Left renal cortex interstitium (tissue), 4 donors: Measurements from ENCODE around the gene SDK1. TPM values are rescaled to one million over a fixed set of nuclear protein-coding genes. Genes with fewer than 3 reads are reported as not detected.

ENCODE experiments used
- DNase-seq, 4 donors: peaks; one replicate each; pipeline ENCODE4 v3.0.0-alpha.2; 2013; ENCODE audit warnings: low read depth in 4 of 4, low spot score in 2 of 4, missing footprints in 1 of 4
- polyA plus RNA-seq, 4 donors: library from polyadenylated mRNA; unstranded; fragments of 120-200 nt; gene quantifications; one replicate each; pipeline ENCODE4 v1.2.1, GENCODE V29; 2013; ENCODE audit not compliant: insufficient read length in 4 of 4

SDK1 gene
- polyA plus RNA-seq, 4 donors: 5.1 to 10.2 (median 6.9) TPM

DNA sequence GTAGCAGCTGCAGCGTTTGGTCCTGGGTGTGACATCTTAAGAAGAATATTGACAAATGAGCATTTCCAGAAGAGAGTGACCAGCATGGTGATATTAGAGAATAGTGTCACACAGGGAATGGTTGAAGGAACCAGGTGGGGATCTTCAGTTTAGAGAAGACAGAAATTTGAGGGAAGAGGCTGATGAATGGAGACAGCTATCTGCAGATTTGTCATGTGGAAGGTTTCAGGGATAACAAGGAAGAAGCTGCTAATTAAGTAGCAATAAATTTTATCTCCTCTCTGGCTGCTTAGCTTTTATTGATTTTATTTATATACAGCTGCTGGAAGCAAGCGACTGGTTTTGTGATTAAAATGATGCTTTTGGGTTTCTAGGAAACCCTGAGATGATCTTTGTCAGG, 26.0 kb downstream of the SDK1 start:
- DNase-seq: no peak

DNA sequence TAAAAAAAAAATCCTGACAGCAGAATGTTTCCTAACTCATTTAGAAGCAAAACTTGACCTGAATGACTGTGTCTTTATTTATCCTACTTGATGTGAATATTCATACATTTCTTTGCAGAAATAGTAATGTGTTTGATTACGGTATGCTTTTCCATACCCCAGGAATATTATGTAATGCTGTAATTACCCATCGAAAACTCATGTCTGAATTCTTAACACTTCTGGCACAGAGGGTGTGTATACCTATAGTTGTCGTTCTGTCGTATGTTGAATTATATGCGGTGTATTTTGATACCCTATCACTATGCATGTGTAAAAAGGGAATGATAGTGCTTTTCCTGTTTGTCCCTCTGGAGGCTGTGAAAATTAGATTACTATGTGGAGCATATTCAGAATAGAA, 26.6 kb downstream of the SDK1 start:
- no peak for DNase-seq

DNA sequence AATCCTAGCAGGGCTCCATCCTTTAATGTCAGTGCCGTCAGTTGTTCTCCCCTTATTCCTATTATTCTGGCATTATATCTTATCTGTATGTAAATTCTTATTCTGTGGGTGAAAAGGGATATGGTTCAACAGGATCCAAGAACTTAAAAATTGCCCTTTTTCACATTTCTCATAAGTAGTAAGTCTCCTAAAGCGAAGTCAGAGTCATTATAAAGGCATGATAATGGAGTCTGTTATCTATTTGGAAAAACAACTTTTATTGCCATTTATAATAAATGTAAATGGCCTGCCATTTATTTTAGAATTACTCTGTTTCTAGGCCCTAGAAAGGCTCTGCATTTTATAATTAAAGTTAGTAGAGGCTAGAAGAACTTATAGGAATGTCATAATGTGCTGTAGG, 31.3 kb downstream of the SDK1 start:
- DNase-seq: no peak

DNA sequence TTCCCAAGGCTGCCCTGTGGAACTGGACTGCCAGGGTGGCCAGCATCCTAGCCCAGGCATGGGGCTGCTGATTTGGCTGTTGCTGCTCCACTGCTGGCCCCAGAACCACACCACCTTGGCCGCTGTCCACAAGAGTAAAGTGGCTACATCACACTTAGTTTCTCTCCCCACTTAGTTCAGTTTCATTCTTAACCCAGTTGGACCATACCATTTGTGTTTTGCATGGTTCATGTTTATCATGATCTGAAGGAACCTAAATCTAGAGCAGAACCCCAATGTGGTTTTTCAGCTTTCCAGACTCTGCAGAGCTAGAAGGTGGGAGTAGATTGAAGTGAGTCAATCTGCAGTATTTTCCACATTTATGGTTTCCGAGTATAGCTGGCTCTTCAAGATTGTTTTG, 32.8 kb downstream of the SDK1 start:
- DNase-seq: no peak

DNA sequence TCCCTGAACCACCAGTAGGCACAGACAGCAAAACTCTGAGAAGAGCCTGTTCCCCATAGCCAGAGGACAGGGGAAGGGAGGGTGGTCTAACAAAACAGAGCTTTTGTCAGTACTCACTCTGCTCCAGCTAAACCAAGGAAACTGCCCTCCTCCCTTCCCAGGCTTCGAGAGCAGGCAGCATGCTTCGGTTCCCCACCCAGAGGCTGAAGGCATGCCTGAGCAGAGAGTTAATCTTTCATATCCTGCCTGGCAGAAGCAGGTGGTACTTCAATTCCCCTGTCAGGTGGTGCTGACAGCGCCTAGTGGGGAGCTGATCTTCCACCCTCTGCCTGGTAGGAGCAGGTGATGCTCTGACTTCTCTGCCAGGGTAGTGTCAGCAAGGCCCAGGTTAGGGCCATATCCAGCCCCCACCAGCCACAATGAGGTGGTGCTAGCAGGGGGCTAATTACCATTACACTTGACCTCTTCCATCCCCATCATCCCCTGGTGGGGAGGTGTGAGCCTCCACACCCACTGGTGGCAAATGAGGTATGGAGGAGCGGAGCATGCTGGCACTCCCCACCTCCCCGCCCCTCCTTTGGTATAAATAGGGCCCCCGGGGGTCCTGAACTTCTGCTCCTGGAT, 35.1 kb downstream of the SDK1 start:
- no peak for DNase-seq

DNA sequence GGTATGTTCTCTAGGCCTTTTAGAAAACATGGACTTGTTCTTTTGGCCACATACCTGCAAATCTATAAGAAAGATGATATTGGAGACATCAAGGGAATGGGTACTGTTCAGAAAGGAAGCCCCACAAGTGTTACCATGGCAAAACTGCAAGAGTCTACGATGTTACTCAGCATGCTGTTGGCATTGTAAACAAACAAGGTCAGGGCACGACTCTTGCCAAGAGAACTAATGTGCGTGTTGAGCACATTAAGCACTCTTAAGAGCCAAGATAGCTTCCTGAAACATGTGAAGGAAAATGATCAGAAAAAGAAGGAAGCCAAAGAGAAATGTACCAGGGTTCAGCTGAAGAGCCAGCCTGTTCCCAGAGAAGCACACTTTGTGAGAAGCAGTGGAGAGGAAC, 37.1 kb downstream of the SDK1 start:
- DNase-seq: no peak

DNA sequence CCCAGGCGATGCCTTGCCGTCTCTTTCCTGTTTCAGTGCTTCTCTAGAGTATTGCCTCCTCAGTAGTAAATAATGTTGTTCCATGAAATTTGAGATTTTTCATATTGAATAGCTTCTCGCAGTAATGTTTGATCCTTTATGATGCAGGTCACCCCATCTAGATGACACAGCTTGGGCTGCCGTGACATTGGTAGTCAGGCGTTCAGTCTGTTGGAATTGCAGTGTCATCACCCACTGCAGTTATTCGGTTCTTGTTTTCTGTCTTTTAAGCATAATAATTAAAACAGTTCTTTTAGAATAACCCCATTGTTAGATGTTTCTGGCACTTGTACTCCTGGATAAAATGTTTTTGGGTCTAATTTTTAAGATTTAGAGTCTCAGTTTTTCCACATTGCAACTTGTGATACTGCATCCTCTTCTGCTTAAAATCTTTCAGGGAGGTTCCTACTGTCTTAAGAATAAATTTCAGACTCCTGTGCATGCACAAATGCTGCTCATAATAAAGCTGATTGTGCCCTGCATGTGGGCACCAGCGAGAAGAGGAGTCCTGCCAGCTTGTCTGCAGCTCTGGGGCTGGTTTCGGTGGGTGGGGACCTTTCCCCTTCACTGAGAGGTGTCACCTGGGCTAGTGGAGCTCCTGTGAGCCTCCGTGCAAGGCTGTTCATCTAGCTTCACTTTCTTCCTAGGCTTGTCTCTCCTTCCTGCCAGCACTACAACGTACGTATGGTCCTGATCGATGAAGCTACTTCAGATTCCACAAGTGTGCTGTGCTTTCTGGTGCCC, 44.8 kb downstream of the SDK1 start:
- DNase-seq: no peak

DNA sequence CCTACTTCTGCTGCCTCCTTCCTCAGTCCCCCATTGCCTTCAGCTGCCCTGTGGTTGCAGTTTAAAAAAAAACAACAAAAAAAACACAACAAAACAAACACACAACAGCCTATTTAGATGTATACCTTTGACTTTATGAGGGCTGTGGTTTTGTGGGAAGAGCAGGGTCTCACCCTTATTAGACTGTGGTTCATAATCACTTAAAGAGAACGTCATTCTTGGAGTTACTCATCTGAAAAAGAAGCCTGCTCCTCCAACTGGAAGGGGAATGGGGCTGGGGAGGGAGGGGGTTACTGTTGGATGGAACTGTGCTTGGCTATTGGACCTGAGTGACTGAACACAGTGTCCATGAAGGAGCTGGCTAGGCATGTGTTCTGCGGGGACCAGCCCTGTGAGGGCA, 48.1 kb downstream of the SDK1 start:
- DNase-seq: no peak

DNA sequence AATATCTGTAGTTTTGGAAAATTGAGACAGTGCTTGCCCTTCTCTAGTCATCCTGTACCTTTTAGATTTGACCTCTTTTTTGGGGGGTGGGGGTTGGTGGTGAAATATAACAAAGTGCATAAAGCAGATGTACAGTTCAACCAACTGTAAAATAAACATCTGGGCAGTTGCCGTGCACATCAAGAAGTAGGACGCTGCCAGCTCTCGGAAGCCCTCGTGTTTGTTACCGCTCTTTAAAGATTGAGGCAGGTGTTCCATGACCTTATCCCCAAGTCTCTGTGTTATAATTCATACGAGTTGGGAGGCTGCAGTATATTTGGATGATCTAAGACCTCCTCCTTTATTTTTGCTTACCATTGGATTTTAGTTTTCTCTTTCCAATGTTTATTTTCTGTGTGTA, 55.1 kb downstream of the SDK1 start:
- DNase-seq: no peak

DNA sequence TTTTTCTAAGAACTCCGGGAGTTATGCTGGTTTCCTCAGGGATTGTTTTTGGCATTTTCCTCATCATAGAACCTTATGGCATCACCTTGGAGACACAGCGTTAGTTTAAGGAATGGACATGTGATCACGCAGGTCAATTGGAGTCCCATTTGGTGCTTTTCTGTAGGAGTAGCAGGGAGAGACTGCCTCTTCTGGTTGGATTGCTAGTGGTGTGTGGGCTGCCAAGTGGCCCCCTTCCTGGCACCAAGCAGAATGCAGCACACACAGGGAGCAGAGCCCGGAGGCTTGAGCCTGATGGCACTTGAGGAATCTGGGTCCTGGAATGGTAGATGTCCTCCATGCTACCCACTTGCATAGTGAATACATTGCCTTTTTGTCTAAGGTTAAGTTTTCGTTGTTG, 57.9 kb downstream of the SDK1 start:
- no peak for DNase-seq

DNA sequence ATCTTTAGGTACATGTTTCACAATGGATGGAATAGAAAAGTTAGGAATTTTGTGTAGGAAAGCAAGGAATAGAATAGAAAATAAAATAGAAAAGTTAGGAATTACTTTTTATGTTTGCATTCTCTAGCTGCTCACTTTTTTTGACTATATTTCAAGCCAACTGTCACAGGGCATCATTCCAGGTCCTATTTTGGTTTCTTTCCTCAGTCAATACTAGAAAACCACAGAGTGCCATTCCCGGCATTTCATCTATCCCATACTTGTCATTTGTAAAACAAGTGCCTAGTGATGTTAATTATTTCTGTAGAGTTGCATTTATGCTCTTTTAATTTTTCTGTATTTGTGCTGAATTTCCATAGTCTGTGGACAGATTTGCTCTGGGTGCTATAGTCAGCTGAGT, 66.2 kb downstream of the SDK1 start:
- no peak for DNase-seq

DNA sequence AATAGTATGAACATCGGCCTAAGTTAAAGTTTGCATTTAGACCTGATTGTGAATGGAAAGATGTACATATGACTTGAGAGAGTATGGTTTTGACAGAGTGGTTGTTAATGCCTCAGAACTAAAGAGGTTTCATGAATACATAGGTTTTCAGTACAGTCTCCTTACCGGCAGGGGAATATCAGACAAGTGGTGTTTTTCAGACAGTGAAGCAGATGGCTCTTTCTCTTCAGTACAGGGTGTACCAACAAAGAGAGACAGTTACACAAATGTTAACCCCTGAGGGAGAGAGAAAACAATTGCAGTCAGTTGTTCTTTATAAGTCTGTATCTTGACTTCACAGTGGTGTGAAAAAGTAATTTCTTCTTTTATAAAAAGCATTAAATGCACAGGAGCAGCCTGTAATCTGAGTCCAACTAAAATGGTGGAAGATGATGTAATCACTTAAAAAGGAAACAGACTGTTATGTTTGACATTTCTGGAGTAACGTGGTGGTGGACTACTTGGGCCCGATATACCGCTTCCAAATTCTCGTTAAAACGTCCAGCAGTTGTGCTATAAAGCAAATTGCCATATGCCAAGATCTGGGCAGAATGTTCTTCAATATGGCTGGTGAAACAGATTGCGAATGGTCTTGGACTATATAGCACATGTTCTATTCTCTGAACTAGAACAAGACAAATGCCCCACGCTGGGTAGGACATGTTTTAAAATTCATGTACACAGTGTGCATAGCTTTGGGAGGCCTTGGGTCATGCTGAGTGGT, 69.2 kb downstream of the SDK1 start:
- no peak for DNase-seq

DNA sequence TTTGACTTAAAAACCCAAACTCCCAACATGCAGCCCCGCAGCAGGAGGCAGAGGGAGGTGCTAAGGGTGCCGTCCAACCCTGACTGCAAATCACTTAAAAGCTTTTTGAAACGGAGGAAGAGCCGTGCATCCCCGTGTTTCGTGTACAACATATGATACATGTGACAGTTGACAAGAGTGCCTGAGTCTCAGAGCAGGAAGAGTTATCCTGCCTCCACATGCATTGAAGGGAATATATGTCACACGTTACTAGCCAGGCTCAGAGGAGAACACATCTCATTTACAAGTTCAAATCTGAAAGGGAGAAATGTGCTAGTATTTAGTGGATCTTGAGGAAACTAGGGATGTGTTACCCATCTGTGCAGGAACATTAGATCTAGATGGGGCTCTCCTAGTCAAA, 69.9 kb downstream of the SDK1 start:
- no peak for DNase-seq

DNA sequence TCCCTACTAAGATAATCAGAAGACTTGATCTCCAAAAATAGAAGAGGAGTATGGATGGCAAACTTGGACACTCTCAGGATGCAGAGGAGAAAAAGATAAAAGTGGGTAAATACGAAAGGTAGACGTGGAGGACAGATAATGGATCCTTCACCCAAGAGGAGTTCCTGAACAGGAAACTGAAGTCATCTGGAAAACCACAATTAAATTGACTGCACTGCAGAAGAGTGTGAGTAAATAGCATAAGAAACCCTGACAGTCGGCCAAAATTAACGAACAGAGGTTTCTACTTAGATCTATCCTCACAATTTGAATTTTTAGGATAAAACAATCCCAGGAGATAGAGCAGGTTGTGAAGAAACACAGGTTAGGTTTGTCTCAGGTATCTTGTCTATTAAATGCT, 70.5 kb downstream of the SDK1 start:
- DNase-seq: no peak

DNA sequence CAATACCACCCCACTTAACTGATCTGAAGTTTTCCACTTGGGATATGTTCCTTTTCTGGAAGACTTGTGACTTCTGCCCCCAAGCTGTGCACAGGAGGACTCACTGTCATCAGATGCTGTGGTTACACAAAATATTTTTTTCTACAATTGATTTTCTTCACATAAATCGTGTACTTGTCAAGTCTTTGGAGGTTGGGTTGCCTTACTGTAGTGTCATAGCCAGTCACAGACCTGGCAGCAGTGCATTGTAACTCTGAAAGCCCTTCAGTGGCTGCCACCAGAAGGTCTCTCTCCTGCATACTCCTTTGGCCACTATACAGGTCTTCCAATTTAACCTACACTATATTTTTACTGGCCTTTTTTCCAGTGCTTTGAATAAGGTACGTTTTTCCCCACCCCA, 73.2 kb downstream of the SDK1 start:
- DNase-seq: no peak

DNA sequence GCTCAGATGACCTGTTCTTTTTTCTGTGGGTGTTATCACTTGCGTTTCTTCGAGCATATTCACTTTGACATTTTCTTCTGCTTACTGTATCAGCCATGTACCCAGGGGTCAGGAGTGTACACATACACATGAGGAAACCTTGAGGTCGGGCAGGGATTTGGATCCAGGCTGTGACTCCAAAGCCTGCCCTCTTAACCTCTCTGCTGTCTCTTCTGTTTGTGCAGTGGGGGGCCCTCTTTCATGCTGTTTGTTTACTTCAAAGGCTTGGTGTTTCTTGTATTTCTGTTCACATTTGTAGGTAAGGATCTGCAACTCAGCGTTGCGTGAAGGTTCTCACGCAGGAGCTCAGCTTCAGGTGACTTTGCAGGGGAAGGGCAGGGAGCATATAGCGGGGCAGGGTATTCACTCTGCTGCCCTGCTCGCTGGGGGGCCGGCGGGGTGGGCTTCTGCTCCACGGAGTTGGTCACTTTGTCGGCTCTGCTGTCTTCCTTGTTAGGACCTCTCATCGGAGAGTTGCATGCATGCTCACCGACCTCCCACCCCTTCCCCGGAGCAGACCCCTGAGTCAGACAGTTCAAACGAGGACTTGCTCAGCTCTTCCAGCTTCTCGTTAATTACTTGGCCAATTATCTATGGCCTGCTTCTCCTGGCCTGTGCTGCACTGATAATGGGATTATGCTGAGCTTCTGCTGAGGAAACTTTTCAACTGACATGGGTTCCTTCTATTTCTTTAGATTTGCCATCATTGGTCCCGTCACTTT, 77.5 kb downstream of the SDK1 start:
- no peak for DNase-seq

DNA sequence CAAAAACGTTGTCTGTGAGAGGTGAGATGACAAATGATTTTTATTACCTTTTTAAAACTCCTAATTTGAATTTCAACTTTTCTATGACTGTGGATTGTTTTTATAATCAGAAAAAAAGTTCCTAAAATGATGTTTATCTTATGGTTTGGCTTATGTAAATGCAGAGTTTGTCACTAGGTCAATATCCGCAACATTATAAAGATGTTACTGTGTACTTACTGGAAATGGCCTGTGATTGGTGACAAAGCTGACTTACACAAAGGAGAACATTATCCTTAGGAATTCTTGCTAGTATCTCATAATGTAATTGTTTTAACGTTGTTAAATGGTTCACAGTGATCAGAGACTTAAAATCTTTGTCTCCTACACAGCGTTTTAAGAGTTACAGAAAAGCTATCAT, 79.0 kb downstream of the SDK1 start:
- no peak for DNase-seq

DNA sequence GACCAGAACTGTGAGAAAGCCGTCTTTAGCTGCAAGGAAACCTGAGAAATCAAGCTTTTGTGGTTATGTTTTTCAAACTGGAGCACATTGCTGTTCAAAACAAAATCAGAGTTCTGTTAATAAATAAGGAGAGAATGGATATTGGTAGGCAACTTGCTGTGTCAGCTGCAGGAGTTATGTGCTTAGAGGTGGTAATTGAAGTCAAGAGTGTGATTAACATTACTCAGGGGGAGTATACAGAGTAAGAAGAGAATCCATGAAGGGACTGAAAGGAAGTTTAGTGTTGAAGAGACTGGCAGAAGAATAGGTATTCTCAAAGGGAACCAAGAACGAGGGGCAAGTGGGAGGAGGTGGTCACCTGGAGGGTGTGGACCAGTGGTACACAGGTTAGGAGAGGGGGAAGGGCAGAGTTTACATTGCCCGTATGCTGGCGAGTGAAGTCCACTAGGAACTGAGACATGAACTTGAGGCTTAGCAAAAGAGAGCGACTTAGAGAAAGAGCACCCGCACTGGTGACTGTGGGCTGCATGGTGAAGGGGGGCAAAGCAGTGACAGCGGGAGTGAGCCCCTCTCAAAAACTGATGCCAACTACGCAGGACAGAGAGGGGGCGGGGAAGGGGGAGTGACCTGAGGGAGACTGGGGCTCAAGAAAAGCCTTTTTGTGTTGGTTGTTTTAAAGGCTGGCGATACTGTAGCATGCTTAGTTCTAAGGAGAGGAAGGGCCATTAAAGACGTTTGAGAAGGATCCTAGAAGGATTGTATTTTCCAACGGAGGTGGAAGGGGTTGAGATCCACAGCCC, 80.0 kb downstream of the SDK1 start:
- no peak for DNase-seq

DNA sequence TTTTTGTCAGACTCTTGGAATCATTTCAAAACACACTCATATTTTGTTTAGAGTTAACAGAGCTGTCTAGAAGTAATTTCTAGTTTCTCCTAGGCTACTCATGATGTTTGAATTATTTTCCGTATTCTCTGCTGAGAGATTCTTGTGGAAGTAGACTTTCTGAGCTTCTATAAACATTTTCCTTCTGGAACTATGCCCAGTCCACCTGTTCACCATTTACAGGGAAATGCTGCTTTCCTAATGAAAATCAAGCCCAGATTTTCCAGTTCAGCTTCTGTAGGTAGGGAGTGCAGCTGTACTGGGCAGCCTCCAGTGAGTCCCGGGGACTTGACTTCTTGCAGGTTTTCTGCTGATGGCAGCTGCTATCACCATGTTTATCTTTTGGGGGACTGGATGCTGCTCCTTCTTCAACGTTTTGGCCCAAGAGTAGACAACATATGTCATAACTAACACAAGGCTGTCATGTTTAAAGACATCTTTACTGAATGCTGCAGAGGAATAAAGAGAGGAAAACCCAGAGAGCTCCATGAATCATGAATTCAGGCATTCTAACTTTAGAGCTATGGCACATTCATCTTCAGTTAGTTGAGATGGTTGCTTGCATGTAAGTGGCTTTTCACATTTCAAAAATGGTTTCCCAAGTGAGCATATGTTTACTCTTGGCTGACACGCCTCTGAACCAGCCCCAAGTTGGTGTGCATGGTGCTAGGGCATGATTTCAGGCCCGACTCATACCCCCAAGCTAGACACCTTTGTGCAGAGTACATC, 85.6 kb downstream of the SDK1 start:
- no peak for DNase-seq

DNA sequence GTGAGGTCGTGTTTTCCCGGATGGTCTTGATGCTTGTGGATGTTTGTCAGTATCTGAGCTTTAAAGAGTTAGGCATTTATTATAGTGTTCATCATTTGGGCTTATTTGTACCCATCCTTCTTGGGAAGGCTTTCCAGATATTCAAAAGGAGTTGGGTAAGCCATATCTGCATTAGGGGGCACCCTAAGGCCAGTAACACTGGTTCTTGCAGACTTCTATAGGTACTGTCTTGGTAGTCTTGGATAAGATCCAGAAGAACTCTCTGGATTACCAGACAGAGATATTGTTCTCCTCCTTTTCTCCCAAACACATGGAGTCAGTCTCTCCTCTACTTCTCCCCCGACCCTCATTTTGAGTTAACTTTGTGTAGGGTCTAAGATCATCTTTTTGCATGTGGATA, 92.8 kb downstream of the SDK1 start:
- no peak for DNase-seq
